Kasumi-1 (cell line): ENCODE data around the gene CPLX3.

Experiments
- DNase-seq, 2 experiments: peaks; one replicate each; lab custom pipeline; 2025; lab: John Stamatoyannopoulos, UW

Gene CPLX3

GRCh38 chr15:74829486-74829885 is 3.1 kb downstream of the CPLX3 start:
- no peak for DNase-seq

- no peak for DNase-seq
Measured at GRCh38 chr15:74829991-74830390, 3.6 kb downstream of the CPLX3 start.

- no peak for DNase-seq
Measured at GRCh38 chr15:74830868-74831267, 4.4 kb downstream of the CPLX3 start.

- no peak for DNase-seq
Measured at GRCh38 chr15:74831813-74832495, 5.5 kb downstream of the CPLX3 start.

- DNase-seq = no peak
Measured at GRCh38 chr15:74832826-74833225, 6.4 kb downstream of the CPLX3 start.

GRCh38 chr15:74833376-74834107 is 7.1 kb downstream of the CPLX3 start:
- peak; percentile 29 to 31 for DNase-seq

- peak; percentile 52 to 65 for DNase-seq
Measured at GRCh38 chr15:74835312-74835823, 8.9 kb downstream of the CPLX3 start.

- DNase-seq = no peak
Measured at GRCh38 chr15:74836846-74837245, 10.4 kb downstream of the CPLX3 start.

- DNase-seq = no peak
Measured at GRCh38 chr15:74837482-74838136, 11.2 kb downstream of the CPLX3 start.

- no peak for DNase-seq
Measured at GRCh38 chr15:74838137-74838516, 11.7 kb downstream of the CPLX3 start.

GRCh38 chr15:74838746-74839525 is 12.5 kb downstream of the CPLX3 start:
- DNase-seq = no peak

GRCh38 chr15:74839526-74840395 is 13.3 kb downstream of the CPLX3 start:
- DNase-seq = no peak

- DNase-seq = no peak
Measured at GRCh38 chr15:74840851-74841775, 14.7 kb downstream of the CPLX3 start.

GRCh38 chr15:74841891-74842373 is 15.5 kb downstream of the CPLX3 start:
- no peak for DNase-seq

- DNase-seq = peak; percentile 85 to 87
Measured at GRCh38 chr15:74842581-74843444, 16.4 kb downstream of the CPLX3 start, which contains the start of gene ULK3. TSS of gene ULK3 (minus strand) at chr15:74843156. CDS start at chr15:74843105, 51 bp downstream.

GRCh38 chr15:74843445-74843828 is 17.0 kb downstream of the CPLX3 start:
- no peak for DNase-seq

GRCh38 chr15:74843891-74844299 is 17.5 kb downstream of the CPLX3 start:
- no peak for DNase-seq

- no peak for DNase-seq
Measured at GRCh38 chr15:74844319-74845207, 18.1 kb downstream of the CPLX3 start.
